NK-92 (cell line): ENCODE results near the gene GH2.
"Not testable (repeated sequence)": the region's sequence is repeated elsewhere in the genome, so short reads cannot be mapped to it uniquely, and the experiment has no call there.

Source experiments
- DNase-seq: peaks from one replicate; lab custom pipeline; 2025; ENCODE audit not compliant: unreplicated experiment; lab: John Stamatoyannopoulos, UW

The GH2 gene

DNA sequence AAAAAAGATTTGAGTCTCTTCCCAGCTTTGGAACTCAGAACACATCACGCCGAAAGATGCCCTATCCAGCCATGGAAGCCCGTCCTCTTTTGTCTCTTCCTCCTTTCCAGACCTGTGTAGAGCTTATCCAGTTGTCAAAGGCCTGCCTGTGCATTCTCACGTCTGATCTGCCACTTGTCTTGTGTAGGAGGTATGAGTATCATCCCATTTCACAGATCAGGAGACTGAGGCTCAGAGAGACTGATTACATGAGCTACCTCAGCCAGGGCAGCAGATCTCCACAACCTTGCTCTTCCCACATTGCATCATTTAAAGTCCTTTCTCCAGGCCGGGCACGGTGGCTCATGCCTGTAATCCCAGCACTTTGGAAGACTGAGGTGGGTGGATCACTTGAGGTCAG, 7.1 kb downstream of the GH2 start:
- not testable (repeated sequence) for DNase-seq

DNA sequence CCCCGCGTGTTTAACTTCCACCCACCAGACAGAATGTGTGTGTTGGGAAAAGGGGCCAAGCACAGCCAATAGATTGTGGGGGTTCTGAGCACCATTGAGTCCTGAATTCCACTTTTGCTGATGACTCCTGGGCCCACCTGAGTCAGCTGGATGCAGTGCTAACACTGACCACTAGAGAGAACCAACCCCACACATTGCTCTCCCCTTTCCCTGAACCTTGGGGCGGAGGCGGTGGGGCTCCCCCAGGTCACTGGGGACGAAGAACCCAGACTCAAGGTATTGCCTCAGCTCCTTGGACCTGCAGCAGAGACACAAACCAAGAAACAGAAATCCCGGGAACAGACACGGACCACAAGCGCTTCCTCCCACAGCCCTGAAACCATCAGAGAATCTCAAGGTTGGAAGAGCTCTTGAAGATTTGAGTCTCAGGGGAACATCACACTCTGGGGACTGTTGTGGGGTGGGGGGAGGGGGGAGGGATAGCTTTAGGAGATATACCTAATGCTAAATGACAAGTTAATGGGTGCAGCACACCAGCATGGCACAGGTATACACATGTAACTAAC, 7.6 kb downstream of the GH2 start:
- DNase-seq, result not testable (repeated sequence)

DNA sequence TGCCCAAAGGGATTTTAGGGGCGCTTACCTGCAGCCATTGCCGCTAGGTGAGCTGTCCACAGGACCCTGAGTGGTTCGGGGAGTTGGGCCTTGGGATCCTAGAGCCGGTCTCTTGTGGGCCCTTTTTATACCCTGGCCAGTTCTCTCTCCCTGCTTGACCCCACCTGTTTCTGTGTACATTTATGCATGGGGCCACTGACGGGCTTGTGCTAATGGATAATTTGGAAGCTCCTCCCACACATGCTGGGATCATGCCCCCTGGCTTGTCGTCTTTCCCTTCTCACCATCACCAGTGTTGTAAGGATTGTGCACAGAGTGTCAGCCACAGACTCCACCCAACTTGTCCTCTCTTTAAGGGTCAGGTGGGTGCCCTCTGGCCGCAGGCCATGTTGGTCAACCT, 8.2 kb downstream of the GH2 start, which contains the start of gene CSH2:
Gene CSH2 (minus strand): TSS at position 101 of the 400 bp plus-strand sequence. CDS start 63 bp downstream, at position 38.
- not testable (repeated sequence) for DNase-seq

DNA sequence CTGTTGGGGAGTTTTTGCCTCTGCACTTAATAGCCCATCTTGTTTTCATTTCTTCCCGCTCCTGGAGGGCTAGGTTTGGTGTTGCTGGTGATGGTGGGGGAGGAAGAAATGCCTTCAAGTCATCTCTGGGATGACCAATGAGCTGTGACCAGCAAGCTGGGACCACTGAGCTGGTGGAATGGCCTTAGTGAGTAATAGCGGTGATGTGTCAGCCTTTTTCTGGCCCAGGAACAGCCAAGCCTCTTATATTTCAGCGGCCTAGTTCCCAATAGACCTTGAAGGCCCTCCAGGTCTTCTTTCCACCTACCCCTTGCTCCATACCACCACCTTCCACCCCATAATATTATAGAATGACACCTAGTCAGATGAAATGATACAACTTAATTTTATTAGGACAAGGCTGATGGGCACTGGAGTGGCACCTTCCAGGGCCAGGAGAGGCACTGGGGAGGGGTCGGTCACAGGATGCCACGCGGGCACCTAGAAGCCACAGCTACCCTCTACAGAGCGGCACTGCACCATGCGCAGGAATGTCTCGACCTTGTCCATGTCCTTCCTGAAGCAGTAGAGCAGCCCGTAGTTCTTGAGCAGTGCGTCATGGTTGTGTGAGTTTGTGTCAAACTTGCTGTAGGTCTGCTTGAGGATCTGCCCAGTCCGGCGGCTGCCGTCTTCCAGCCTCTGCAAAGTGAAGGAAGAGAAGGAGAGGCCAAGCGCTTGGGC, 9.9 kb downstream of the GH2 start:
- not testable (repeated sequence) for DNase-seq

DNA sequence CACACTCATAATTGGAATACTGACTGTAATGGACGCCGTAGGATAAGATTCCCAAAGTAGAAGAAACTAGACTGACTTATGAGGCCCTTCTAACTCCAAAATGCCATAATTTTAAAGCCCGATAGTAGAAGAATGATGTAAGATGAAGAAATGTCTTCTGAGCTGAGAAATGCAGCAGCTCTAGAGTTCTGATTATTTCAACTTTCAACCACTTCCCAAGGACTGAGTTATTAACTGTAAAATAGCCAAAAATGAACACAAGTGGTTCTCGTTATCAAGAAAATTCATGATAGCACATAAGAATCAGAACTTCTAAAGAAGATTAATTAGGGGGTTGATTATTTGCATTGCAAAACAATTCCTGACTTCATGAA, 11.5 kb downstream of the GH2 start:
- not testable (repeated sequence) for DNase-seq

DNA sequence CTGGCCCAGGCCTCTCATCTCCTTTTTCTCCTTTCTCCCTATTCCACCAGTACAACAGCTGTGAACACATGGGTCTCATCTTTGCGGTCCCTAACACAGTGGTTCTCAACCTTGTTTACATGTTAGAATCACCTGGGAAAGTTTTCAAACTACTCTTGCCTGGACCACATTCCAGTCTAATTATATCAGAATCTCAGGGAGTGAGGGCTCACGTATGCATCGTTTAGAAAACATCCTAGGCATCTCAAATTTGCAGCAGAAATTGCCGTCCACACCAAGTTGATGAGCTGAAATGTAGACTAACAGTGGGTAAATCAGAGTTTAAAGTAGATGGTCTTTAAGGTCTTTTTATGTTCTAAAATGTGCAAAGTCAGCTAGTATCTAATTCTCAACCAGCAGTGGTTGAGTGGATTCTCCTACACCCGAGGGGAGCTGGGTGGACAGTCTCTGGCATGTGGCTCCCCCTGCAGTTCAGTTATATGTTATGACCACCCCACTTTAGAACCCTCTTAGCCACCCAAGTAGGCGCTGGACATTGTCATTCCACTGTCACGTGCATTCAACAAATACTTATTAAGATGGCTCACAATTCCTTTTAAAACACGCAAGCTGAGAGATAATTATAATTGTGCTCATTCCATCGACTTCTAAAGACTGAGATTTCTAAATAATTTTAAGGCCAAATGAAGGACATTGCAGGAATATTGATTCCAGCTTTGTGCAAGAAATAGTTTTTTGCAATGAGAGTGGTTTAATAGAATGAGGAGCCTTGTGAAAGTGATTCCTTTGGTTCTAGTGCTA, 12.1 kb downstream of the GH2 start:
- not testable (repeated sequence) for DNase-seq

DNA sequence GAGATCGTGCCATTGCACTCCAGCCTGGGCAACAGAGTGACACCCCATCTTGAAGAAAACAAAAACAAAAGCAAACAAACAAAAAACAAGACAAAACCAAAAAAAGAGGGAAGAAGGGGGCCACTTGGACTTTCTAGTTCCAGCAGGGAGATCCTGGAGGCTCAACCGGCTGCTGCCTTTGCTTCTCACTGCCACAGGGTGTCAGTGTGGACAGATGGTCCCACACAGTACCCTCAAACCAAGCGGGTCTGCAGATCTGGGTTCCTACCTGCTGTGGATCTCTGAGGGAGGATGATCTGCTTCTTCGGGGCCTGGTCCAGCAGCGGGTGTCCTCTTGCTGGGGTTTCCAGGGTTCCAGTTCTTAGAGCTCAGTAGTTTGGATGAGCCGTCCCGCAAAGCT, 15.1 kb downstream of the GH2 start:
- not testable (repeated sequence) for DNase-seq

DNA sequence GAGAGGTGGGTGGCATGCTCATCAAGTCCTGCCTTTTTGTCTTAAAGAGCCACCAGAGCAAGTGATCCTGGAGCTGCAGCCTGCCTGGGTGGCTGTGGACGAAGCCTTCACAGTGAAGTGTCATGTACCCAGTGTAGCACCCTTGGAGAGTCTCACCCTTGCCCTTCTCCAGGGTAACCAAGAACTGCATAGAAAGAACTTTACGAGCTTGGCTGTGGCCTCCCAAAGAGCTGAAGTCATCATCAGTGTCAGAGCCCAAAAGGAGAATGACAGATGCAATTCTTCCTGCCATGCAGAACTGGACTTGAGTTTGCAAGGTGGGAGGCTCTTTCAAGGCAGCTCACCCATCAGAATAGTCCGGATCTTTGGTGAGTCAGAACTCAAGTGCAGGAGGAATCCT, 22.5 kb downstream of the GH2 start:
- DNase-seq, result no peak

DNA sequence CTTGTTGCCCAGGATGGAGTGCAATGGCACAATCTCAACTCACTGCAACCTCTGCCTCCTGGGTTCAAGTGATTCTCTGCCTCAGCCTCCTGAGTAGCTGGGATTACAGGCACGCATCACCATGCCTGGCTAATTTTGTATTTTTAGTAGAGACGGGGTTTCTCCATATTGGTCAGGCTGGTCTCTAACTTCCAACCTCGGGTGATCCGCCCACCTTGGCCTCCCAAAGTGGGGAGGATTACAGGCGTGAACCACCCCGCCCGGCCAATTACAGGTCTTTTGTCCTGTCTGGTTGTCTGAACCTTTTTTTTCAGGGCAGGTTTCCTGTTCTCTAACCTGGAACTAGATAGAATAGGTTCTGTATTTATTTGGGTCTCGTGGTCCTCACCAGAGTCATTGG, 25.3 kb downstream of the GH2 start:
- DNase-seq, result not testable (repeated sequence)

DNA sequence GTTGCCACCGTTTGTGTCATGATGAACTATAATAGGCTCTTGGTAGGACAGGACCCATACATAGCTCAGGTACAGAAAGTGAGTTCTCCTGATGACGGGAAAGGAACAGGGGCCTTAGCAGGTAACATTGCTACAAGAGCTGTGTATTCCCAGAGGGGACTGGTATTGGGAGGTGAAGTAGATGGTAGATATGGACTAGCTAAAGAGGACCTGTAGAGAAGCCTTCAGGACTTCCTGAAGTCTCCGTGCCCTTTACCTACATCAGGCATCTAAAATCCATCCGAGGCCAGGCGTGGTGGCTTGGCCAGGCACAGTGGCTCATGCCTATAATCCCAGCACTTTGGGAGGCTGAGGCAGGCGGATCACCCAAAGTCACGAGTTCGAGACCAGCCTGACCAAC, 26.6 kb downstream of the GH2 start:
- DNase-seq, result no peak

DNA sequence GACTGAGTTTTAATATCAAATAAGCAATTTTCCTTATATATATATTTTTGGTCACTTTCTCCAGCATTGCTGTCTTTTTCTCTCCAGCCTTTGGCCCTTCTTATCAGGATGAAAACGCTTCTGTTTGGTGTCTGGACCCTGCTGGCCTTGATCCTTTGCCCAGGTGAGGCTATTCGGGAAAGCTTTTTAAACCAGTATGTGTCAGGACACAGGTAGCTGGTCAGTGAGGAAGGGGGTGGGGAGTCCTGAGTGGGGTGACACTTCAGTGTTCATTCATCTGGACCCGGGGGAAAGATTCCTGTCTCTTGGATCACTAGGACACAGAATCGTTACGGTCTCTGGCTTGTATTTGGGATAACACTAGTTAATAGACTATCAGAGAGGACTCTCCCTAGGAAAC, 27.0 kb downstream of the GH2 start:
- no peak for DNase-seq

DNA sequence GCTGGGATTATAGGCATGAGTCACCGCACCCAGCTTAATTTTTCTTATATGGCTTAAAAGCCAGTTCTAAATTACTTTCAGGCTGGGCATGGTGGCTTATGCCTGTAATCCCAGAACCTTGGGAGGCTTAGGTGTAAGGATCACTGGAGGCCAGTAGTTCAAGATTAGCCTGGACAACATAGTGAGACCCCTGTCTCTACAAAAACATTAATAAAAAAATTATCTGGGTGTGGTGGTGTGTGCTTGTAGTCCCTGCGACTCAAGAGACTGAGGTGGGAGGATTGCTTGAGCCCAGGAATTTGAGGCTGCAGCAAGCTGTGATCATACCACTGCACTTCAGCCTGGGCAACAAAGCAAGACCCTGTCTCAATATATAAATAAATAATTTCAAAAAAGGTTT, 28.5 kb downstream of the GH2 start:
- no peak for DNase-seq

DNA sequence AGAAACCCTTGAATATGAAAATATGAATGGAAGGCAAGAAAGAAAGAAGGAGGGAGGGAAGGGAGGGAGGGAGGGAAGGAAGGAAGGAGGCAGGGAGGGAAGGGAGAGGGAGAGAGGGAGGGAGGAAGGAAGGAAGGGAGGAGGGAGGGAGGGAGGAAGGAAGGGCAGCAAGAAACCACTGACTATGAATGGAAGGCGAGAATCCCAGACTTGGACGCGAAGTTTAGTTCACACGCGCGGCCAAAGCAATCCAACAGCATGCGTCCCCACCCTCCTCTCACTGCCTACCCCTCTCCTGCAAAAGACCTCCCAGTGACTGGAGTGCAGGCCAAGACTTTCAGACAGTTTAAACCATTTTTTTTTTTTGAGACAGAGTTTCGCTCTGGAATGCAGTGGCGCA, 31.3 kb downstream of the GH2 start:
- DNase-seq, result no peak

DNA sequence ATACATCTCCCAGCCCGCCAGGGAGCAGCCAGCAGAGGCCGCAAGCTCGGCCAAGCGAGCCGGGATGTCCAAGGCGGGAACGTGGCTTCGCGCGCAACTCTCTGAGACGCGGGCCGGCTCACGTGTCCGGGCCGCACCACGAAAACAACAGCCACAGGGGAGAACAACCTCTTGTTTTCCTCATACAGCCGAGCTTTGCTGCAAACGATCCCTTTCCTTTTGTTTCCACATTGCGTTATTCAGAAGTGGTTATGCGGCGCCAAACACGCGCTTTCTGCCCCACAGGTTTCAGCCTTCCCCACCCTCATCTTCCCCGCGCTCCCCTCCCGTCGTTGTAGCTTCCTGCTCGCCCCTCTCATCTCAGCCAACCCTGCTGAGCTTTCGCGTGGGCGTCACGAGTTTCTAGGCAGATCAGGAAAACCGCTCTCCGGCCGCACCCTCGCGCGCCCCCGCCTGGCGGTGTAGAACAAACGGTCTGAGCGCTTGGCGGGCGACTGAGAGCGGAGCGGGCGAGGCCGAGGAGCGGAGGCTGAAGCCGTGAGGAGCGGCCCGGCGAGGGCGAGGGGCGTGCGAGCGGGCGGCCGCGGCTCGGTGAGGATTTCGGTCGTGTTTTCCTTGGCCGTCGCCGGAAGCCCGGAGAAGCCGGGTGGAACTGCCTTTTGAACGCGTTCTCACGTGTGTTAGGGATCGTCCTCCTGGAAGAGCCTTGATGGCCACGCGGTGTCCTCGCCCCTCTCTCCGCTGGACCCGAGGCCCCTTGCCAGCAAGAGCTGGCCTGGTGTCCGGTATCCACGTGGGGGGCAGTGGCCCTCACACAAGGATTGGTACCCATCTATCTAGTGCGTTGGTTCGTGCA, 32.7 kb downstream of the GH2 start:
- DNase-seq, result peak; percentile 34

DNA sequence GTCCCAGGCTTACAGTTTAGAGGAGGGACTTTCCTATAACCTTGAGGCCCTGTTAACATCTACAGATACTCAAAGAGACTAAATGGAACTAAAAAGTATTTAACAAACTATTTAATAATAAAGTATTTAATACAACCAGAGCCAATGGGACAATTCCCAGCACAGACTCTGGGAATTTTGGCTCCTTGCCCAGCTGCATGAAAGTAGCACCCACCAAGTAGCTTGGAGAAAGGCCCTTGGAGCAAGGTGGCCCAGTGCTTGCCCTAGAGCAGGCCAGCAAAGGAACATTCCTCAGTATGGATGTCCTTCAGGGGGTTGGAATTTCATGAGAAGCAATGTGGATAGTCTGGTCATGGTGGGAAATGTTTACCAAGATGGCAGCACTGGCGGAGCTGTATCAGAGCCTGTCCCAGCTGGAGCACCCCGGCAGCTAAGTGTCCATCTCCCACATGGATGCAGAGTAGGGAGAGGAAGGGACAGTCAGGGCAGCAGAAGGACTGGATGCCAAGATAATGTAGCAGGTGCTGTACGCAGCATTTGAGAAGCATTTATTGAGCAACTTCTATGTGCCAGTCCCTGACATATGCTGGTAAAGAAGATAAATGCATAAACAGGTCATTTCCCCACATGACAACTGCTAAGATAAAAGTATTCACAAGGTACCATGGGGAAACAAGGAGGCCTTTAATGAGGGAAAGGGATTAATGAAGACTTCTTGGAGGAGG, 34.1 kb downstream of the GH2 start:
- DNase-seq, result no peak

DNA sequence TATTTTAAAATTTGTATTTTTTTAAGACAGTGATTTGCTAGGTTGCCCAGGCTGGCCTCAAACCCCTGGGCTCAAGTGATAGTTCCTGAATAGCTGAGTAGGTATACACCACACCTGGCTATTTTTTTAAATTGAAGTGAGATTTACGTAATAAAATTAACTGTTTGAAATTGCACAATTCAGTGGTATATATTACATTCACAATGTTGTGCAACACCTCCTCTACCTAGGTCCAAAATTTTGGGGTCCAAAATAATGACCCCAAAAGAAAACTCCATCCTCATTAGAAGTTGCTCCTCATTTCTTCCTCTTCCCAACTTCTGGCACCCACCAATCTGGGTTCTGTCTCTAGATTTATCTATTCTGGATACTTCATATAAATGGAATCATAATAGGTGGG, 36.2 kb downstream of the GH2 start:
- no peak for DNase-seq

DNA sequence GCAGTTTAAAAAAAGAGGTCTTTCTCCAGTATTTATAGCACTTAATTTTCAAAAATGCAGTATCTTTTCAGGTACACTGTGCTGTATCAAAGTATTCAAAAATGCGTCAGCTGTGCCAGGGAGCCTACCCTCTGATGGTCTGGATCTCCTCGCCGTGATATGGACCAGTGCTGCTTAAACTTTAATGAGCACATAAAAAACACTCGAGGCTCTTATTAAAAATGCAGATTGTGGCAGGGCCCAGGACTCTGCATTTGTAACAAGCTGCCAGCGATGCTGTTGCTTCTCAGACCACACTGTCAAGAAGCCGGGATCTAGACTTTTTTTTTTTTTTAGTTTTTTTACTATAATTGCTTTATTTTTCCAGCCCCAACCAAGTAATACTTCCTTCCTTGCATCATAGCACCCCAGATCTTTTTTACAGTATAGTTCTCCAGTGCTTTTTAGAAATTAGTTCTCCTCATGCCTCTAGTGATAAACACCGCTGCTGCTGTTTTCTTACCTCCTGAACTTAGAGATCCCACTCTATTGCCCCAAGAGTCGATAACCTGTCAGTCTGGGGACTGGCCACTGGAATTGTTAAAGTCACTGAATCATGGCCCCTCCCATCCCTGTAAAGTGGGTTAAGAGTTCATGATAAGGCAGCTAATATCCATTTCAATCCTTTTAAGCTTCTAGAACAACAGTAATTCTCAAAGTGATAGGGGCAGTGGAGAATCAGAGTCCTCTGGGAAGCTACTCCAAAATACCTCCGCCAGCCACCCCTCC, 37.6 kb downstream of the GH2 start:
- no peak for DNase-seq

DNA sequence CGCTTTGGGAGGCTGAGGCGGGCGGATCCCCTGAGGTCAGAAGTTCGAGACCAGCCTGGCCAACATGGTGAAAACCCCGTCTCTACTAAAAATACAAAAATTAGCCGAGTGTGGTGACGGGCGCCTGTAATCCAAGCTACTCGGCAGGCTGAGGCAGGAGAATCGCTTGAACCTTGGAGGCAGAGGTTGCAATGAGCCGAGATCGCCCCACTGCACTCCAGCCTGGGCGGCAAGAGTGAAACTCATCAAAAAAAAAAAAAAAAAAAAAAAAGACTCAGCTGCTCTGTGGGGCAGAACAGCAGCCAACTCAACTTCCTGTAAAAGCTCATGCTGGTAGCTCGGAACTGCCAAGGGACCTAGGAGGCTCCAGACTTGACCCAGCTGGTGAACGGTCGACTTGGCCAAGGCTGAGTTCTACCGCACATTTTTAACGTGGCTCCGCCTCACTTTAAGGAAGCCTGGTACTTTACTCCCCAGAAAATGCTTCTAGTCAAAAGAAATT, 38.3 kb downstream of the GH2 start:
- not testable (repeated sequence) for DNase-seq

DNA sequence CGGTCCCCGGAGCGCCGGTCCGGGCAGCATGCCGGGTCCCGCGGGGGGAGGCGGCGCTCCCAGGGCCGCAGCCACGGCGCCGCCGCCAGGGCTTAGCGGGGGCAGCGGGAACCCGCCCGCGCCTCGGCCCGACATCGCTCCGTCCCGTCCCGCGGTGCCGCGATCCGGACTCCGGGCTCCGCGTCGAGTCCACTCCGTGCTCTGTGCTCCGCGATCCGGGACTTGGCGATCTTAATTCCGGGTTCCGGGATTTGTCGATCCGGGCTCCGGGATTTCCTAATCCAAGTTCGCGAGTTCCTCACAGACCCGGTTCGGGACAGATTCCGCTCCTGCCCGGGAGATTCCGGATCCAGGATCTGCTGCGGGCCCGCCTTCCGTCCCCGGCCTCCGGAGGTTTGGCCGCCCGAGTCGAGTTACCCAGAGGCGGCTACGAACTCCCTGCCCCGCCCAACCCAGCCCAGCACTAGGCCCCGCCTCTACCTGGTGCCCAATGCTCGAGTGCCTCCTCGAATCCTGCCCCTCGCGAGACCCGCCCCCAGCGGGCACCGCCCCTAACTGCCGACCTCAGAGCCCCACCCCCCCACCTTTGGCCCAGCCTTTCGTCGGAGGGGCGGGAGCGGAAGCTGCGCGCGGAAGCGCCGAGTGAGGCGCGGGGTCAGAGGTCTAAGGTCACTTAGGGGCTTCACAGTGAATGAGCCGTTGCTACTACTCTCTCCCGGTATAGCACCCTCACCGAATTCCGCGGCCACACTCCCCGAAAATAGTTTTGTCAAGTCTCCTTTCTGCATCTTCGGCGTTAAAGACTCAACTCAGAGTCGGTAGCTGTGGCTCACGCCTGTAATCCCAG, 39.0 kb downstream of the GH2 start, which contains the start of gene SMARCD2:
Gene SMARCD2 (minus strand): TSS at position 146 of the 847 bp plus-strand sequence. CDS start 11 bp downstream, at position 135.
- peak; percentile 96 for DNase-seq
